Measurements from ENCODE around the gene LRCOL1.

LRCOL1 gene

DNA sequence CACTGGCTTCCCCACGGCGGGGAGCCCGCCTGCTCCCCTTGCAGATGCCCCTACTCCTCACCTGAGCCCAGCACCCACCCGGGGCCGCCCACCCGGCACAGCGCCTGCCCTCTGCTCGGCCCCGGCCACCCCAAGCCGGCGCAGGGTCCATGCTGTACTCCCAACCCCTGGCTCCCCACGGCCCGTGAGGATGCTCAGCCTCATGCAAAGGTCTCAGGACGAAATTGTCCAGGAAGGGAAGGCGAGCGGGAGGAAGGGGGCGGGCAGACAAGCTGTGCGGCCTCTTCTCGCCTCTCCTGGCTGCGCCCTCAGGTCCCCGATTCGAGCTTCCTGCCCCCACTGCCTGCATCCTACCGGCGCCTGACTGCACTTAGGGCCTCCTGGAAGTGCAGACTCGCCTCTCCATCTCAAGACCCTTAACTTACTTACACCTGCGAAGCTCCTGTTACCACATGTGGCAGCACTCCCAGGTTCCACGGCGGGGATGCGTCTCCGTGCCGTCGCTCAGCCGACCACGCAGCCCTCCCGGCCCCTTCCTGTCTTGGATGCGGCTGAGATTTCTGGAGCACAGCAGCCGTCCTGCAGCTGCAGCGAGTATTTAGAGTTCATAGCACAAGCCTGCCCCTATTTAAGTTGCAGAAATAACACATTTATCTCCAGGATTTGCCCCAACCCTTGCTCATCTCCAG lies 18.0 kb downstream of the LRCOL1 start:
- Histone ChIP-seq H3K27me3 (ENCODE audit: control insufficient read depth, low read length) (no peaks in the 10 kb centered on the region; the same call in 1 of the 2 replicates), H3K79me2 (ENCODE audit: control insufficient read depth, low read length) (no peaks in the 10 kb centered on the region), H3K9me3 (ENCODE audit: control insufficient read depth, insufficient read depth, low read length) (no peaks in the 10 kb centered on the region), H3K9me2 (replicated peaks; ENCODE audit: control insufficient read depth, low read length) (no peaks in the 10 kb centered on the region), H3K36me3 (ENCODE audit: control insufficient read depth, low read length) (no peaks in the 10 kb centered on the region), H4K20me1 (ENCODE audit: control insufficient read depth, insufficient read depth, low read depth, low read length) (no peaks in the 10 kb centered on the region), H3K4me3 (ENCODE audit: low read length) (no peak overlapping the region), H3K27ac (ENCODE audit: low read depth, low read length) (no peak overlapping the region), H3F3A (ENCODE audit: control insufficient read depth, insufficient read depth) (peaks cover 3% of the 10 kb centered on the region; the same call in 1 of the 2 replicates), H3K4me1 (ENCODE audit: control insufficient read depth, low read length) (peaks cover 2% of the 10 kb centered on the region), H3K4me2 (ENCODE audit: low read length) (no peak overlapping the region)
- no peak for TF ChIP-seq EZH2phosphoT487 (IDR thresholded peaks at IDR 0.05; ENCODE audit: borderline replicate concordance, low read length)
- TF ChIP-seq CTCF (IDR thresholded peaks at IDR 0.05; ENCODE audit: low read depth, low read length, poor library complexity, severe bottlenecking) = no peak

GRCh38 chr12:132591107-132591935 lies 19.1 kb downstream of the LRCOL1 start:
- no peaks in the 10 kb centered on the region for H3K27me3 ChIP-seq (ENCODE audit: control insufficient read depth, low read length)
- H4K20me1 ChIP-seq (ENCODE audit: control insufficient read depth, insufficient read depth, low read depth, low read length) = no peaks in the 10 kb centered on the region
- H3K27ac ChIP-seq (ENCODE audit: low read depth, low read length) = no peak overlapping the region
- no peak for TF ChIP-seq CTCF (IDR thresholded peaks at IDR 0.05; ENCODE audit: low read depth, low read length, poor library complexity, severe bottlenecking)
- no peak for TF ChIP-seq EZH2phosphoT487 (IDR thresholded peaks at IDR 0.05; ENCODE audit: borderline replicate concordance, low read length)
- no peaks in the 10 kb centered on the region for H3K36me3 ChIP-seq (ENCODE audit: control insufficient read depth, low read length)
- H3K9me3 ChIP-seq (ENCODE audit: control insufficient read depth, insufficient read depth, low read length) = no peaks in the 10 kb centered on the region
- no peaks in the 10 kb centered on the region for H3F3A ChIP-seq (ENCODE audit: control insufficient read depth, insufficient read depth)
- H3K9me2 ChIP-seq (replicated peaks; ENCODE audit: control insufficient read depth, low read length) = no peaks in the 10 kb centered on the region
- no peak overlapping the region for H3K4me2 ChIP-seq (ENCODE audit: low read length)
- H3K4me1 ChIP-seq (ENCODE audit: control insufficient read depth, low read length) = no peaks in the 10 kb centered on the region
- H3K4me3 ChIP-seq (ENCODE audit: low read length) = no peak overlapping the region
- H3K79me2 ChIP-seq (ENCODE audit: control insufficient read depth, low read length) = no peaks in the 10 kb centered on the region

GRCh38 chr12:132588821-132589669 lies 21.3 kb downstream of the LRCOL1 start:
- Histone ChIP-seq H3K9me2 (replicated peaks; ENCODE audit: control insufficient read depth, low read length) (no peaks in the 10 kb centered on the region), H3K9me3 (ENCODE audit: control insufficient read depth, insufficient read depth, low read length) (no peaks in the 10 kb centered on the region), H3K36me3 (ENCODE audit: control insufficient read depth, low read length) (no peaks in the 10 kb centered on the region), H3K4me3 (ENCODE audit: low read length) (no peak overlapping the region), H3K4me1 (ENCODE audit: control insufficient read depth, low read length) (no peaks in the 10 kb centered on the region), H3K79me2 (ENCODE audit: control insufficient read depth, low read length) (no peaks in the 10 kb centered on the region), H4K20me1 (ENCODE audit: control insufficient read depth, insufficient read depth, low read depth, low read length) (no peaks in the 10 kb centered on the region), H3K4me2 (ENCODE audit: low read length) (no peak overlapping the region), H3F3A (ENCODE audit: control insufficient read depth, insufficient read depth) (peaks cover 1% of the 10 kb centered on the region; the same call in 1 of the 2 replicates), H3K27ac (ENCODE audit: low read depth, low read length) (no peak overlapping the region), H3K27me3 (ENCODE audit: control insufficient read depth, low read length) (no peaks in the 10 kb centered on the region)
- TF ChIP-seq CTCF (IDR thresholded peaks at IDR 0.05; ENCODE audit: low read depth, low read length, poor library complexity, severe bottlenecking) = no peak
- TF ChIP-seq EZH2phosphoT487 (IDR thresholded peaks at IDR 0.05; ENCODE audit: borderline replicate concordance, low read length) = no peak

All from DOHH2 (cell line).